WTC11 (cell line): ENCODE results near the gene FBLN5. TPM values are rescaled to one million over a fixed set of nuclear protein-coding genes. Genes with fewer than 3 reads are reported as not detected.

Experiments used
- ATAC-seq: fragments of 200-7000 bp; cut with Tn5 transposase; 2 replicates; pipeline ENCODE4 v1.10.0; 2021; ENCODE audit warnings: mild to moderate bottlenecking, moderate library complexity
- CTCF ChIA-PET: fragments of 300-600 bp; sonication (Branson Sonifier 250); formaldehyde crosslinking; loops from one replicate; lab custom pipeline; 2021; ENCODE audit warnings: antibody characterized with exemption; lab: Charles Lee
- POLR2A ChIA-PET: fragments of 350-600 bp; sonication (Branson Sonifier 250); formaldehyde crosslinking; loops from one replicate; lab custom pipeline; 2021; ENCODE audit warnings: antibody characterized with exemption; lab: Charles Lee
- DNase-seq: peaks from one replicate; pipeline ENCODE4 v3.0.0; 2021; ENCODE audit warnings: low spot score
- H3K27ac Mint-ChIP-seq: 2 replicates; pipeline ENCODE4 v1.8.0; 2021; ENCODE audit warnings: mixed read lengths
- H3K27me3 Mint-ChIP-seq: 2 replicates; pipeline ENCODE4 v1.8.0; 2021; ENCODE audit warnings: low read depth, mild to moderate bottlenecking, moderate library complexity, mixed read lengths
- H3K36me3 Mint-ChIP-seq: 2 replicates; pipeline ENCODE4 v1.8.0; 2021; ENCODE audit warnings: mixed read lengths
- H3K4me1 Mint-ChIP-seq: 2 replicates; pipeline ENCODE4 v1.8.0; 2022; ENCODE audit warnings: mixed read lengths
- H3K4me3 Mint-ChIP-seq: 2 replicates; pipeline ENCODE4 v1.8.0; 2021; ENCODE audit warnings: mild to moderate bottlenecking, moderate library complexity, mixed read lengths
- H3K9me3 Mint-ChIP-seq: 2 replicates; pipeline ENCODE4 v1.8.0; 2021; ENCODE audit warnings: mixed read lengths
- ARID4B ChIP-seq: sonication (generic); formaldehyde crosslinking; IDR thresholded peaks from 2 replicates; pipeline ENCODE4 v1.8.0; 2023; ENCODE audit warnings: missing genetic modification reagents, mild to moderate bottlenecking, borderline replicate concordance
- CBFB ChIP-seq: sonication (generic); formaldehyde crosslinking; IDR thresholded peaks from 2 replicates; pipeline ENCODE4 v1.8.1; 2022; ENCODE audit warnings: mild to moderate bottlenecking, low read depth, missing genetic modification reagents
- FOXP1 ChIP-seq: sonication (generic); formaldehyde crosslinking; IDR thresholded peaks from 2 replicates; pipeline ENCODE4 v1.8.0; 2022; ENCODE audit warnings: missing genetic modification reagents, mild to moderate bottlenecking, moderate library complexity, borderline replicate concordance
- GRHL2 ChIP-seq: fragments of 250-450 bp; sonication (Bioruptor Pico); IDR thresholded peaks from 2 replicates; pipeline ENCODE4 v1.8.0; 2022; ENCODE audit warnings: mild to moderate bottlenecking, moderate library complexity; ENCODE audit not compliant: insufficient replicate concordance, severe bottlenecking
- IRF2 ChIP-seq: sonication (generic); formaldehyde crosslinking; IDR thresholded peaks from 2 replicates; pipeline ENCODE4 v1.8.0; 2022; ENCODE audit warnings: low read depth, missing genetic modification reagents, borderline replicate concordance
- NR3C1 ChIP-seq: sonication (generic); formaldehyde crosslinking; conservative IDR thresholded peaks from 2 replicates; pipeline ENCODE4 v1.8.1; 2023; ENCODE audit warnings: low read depth, mild to moderate bottlenecking, missing genetic modification reagents
- RELA ChIP-seq: sonication (generic); formaldehyde crosslinking; IDR thresholded peaks from 2 replicates; pipeline ENCODE4 v1.8.1; 2022; ENCODE audit warnings: missing genetic modification reagents, mild to moderate bottlenecking, borderline replicate concordance
- STAT6 ChIP-seq: sonication (generic); formaldehyde crosslinking; conservative IDR thresholded peaks from 2 replicates; pipeline ENCODE4 v1.8.1; 2023; ENCODE audit warnings: mild to moderate bottlenecking, low read depth, missing genetic modification reagents, moderate library complexity
- ZNF263 ChIP-seq: sonication (generic); formaldehyde crosslinking; IDR thresholded peaks from 2 replicates; pipeline ENCODE4 v1.8.1; 2022; ENCODE audit warnings: low read depth, mild to moderate bottlenecking, moderate library complexity, missing genetic modification reagents
- ZNF671 ChIP-seq: fragments of 250-450 bp; sonication (Bioruptor Pico); IDR thresholded peaks from 2 replicates; pipeline ENCODE4 v1.8.0; 2021; ENCODE audit warnings: mild to moderate bottlenecking
- total RNA-seq: library from RNA; stranded (reverse); gene quantifications from 3 replicates; pipeline ENCODE4 v1.2.3, GENCODE V29; 2021
- TF ChIP-seq, protein P1 (sequence below): sonication (generic); formaldehyde crosslinking; IDR thresholded peaks from 2 replicates; pipeline ENCODE4 v1.8.1; 2022; ENCODE audit warnings: low read depth, missing genetic modification reagents, borderline replicate concordance
- TF ChIP-seq, protein P2 (sequence below): sonication (generic); formaldehyde crosslinking; IDR thresholded peaks from 2 replicates; pipeline ENCODE4 v1.8.1; 2023; ENCODE audit warnings: mild to moderate bottlenecking, missing genetic modification reagents
- TF ChIP-seq, protein P3 (sequence below): fragments of 250-450 bp; sonication (Bioruptor Pico); IDR thresholded peaks from 2 replicates; pipeline ENCODE4 v2.1.2; 2022; ENCODE audit warnings: mild to moderate bottlenecking, moderate library complexity

The FBLN5 gene
- total RNA-seq, 1 experiment from 2014 or later: 4.0 TPM

DNA sequence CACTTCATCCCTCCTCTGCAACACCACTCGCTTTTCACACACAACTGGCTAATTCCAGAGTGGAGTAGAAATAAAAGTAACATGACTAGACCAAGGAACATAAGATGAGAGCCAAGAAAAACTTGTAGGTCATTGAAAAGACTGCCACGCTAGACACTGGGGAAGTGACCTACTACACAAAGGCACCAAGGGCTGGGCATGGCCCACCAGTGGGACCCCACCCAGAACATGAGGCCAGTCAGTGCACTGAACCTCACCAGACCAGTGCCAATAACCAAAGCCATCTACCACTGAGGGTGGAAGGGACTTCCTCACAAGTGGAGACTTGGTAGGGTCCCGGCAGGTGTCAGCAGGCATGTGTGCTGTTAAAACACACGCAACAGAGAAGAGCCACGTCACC is 19.7 kb downstream of the FBLN5 start (continued):
- no peak for TF ChIP-seq ARID4B (CRISPR knock-in tag)

GRCh38 chr14:91927191-91927590 is 20.3 kb downstream of the FBLN5 start:
- no peak overlapping the region for H3K4me3 Mint-ChIP-seq

DNA sequence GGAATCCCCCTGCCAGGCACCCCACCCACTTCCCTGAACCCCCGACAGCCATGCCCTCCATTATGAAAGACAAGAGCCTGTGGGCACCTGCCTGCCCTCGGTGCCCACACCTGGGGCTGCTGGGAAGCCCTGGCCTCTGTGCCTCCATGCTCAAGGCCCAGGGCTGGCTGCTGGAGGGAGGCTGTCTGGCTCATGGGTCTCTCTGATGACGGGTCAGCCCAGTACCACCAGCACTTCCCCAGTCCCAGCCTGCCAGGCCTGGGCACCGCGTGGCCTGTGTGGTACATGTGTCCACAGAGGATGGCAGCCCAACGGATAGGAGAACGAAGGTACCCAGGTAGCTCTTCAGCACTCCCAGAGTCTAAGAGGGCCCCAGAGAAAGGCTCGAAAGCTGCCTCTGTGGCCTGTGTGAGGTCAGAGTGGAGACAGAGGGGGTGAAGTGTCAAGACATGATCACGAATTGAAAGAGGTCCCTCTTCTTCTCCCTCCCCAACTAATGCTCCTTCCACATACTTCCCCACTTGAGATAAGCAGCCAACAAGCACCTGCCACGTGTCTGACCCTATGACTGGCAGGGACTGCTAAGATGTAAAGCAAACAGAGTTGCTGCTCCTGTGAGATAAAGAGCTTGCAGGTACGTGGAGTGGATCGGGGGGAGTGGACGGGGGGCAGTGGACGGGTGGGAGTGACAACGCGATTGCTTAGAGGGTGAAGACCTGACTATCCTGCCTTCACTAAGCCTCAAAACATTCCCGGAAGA is 21.2 kb downstream of the FBLN5 start:
- ChIA-PET CTCF (no interaction called here), POLR2A (no interaction called here)
- Mint-ChIP-seq H3K4me1 (peaks cover 15% of the 10 kb centered on the region), H3K9me3 (no peaks in the 10 kb centered on the region), H3K4me3 (no peak overlapping the region), H3K36me3 (no peaks in the 10 kb centered on the region), H3K27ac (no peak overlapping the region), H3K27me3 (no peaks in the 10 kb centered on the region)
- ATAC-seq (no peak), DNase-seq (no peak)
- TF ChIP-seq ZNF263 (CRISPR knock-in tag): no peak
- TF ChIP-seq, protein P1, sequence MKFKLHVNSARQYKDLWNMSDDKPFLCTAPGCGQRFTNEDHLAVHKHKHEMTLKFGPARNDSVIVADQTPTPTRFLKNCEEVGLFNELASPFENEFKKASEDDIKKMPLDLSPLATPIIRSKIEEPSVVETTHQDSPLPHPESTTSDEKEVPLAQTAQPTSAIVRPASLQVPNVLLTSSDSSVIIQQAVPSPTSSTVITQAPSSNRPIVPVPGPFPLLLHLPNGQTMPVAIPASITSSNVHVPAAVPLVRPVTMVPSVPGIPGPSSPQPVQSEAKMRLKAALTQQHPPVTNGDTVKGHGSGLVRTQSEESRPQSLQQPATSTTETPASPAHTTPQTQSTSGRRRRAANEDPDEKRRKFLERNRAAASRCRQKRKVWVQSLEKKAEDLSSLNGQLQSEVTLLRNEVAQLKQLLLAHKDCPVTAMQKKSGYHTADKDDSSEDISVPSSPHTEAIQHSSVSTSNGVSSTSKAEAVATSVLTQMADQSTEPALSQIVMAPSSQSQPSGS (CRISPR knock-in tag): no peak
- TF ChIP-seq FOXP1 (CRISPR knock-in tag): no peak
- TF ChIP-seq, protein P2, sequence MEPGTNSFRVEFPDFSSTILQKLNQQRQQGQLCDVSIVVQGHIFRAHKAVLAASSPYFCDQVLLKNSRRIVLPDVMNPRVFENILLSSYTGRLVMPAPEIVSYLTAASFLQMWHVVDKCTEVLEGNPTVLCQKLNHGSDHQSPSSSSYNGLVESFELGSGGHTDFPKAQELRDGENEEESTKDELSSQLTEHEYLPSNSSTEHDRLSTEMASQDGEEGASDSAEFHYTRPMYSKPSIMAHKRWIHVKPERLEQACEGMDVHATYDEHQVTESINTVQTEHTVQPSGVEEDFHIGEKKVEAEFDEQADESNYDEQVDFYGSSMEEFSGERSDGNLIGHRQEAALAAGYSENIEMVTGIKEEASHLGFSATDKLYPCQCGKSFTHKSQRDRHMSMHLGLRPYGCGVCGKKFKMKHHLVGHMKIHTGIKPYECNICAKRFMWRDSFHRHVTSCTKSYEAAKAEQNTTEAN: no peak
- TF ChIP-seq RELA (CRISPR knock-in tag): no peak
- no peak for TF ChIP-seq NR3C1 (CRISPR knock-in tag)
- TF ChIP-seq, protein P3, sequence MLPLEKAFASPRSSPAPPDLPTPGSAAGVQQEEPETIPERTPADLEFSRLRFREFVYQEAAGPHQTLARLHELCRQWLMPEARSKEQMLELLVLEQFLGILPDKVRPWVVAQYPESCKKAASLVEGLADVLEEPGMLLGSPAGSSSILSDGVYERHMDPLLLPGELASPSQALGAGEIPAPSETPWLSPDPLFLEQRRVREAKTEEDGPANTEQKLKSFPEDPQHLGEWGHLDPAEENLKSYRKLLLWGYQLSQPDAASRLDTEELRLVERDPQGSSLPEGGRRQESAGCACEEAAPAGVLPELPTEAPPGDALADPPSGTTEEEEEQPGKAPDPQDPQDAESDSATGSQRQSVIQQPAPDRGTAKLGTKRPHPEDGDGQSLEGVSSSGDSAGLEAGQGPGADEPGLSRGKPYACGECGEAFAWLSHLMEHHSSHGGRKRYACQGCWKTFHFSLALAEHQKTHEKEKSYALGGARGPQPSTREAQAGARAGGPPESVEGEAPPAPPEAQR (CRISPR knock-in tag): no peak
- TF ChIP-seq STAT6: no peak
- TF ChIP-seq CBFB (CRISPR knock-in tag): no peak
- no peak for TF ChIP-seq GRHL2 (CRISPR knock-in tag)
- TF ChIP-seq ZNF671 (CRISPR knock-in tag): no peak

More at GRCh38 chr14:91927191-91927590, 20.3 kb downstream of the FBLN5 start:
- H3K27ac Mint-ChIP-seq: no peak overlapping the region
- no peak for TF ChIP-seq STAT6
- no peak for TF ChIP-seq IRF2 (CRISPR knock-in tag)
- CTCF ChIA-PET: no interaction called here
- no peaks in the 10 kb centered on the region for H3K36me3 Mint-ChIP-seq
- no peaks in the 10 kb centered on the region for H3K27me3 Mint-ChIP-seq
- ATAC-seq (no peak), DNase-seq (no peak)
- no peaks in the 10 kb centered on the region for H3K9me3 Mint-ChIP-seq
- POLR2A ChIA-PET: no interaction called here
- peaks cover 15% of the 10 kb centered on the region for H3K4me1 Mint-ChIP-seq
